ENCODE results near the gene GPRC5A. TPM values are rescaled to one million over a fixed set of nuclear protein-coding genes. Genes with fewer than 3 reads are reported as not detected.

The GPRC5A gene
- total RNA-seq, 1 donor from 2014 or later = not detected

DNA sequence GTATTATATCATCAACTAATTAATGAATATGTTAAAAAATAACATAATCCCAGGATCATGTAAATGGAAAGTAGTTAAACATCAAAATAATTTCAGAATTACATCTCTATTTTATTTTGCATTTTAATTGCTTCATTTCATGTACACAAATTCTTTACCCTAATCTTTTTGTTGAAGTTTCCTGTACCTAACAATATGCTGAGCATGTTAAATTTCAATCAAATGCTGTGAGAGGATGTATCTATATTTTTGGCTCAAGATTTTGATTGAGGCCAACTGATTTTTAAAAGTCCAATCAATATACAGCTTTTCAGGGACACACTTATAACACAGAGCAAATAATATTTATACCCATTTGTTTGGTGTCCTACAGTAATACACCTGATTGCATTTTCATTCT lies 54.2 kb downstream of the GPRC5A start:
- intact Hi-C loops (cut with micrococcal nuclease) = no loop called here
- Mint-ChIP-seq H3K9me3 (no peaks in the 10 kb centered on the region), H3K27me3 (peaks cover 11% of the 10 kb centered on the region), H3K36me3 (ENCODE audit: low read depth) (no peaks in the 10 kb centered on the region), H3K27ac (no peak overlapping the region), H3K4me1 (no peaks in the 10 kb centered on the region), H3K4me3 (no peak overlapping the region)
- ChIA-PET POLR2A (no interaction called here), CTCF (no interaction called here)
- DNase-seq (no peak), ATAC-seq (ENCODE audit: low read depth) (no peak)
- TF ChIP-seq CTCF (IDR thresholded peaks at IDR 0.05) = no peak

GRCh38 chr12:12946686-12947355 lies 55.5 kb downstream of the GPRC5A start:
- DNase-seq (no peak), ATAC-seq (ENCODE audit: low read depth) (no peak)
- Mint-ChIP-seq H3K27me3 (peaks cover 11% of the 10 kb centered on the region), H3K36me3 (ENCODE audit: low read depth) (no peaks in the 10 kb centered on the region), H3K4me1 (no peaks in the 10 kb centered on the region), H3K27ac (no peak overlapping the region), H3K9me3 (no peaks in the 10 kb centered on the region), H3K4me3 (no peak overlapping the region)
- intact Hi-C loops (cut with micrococcal nuclease) = no loop called here
- POLR2A ChIA-PET = interaction anchor here (0.7 kb wide), 1 partner anchor 255 kb away, joined by 4 read pairs; no protein-coding TSS in a partner anchor
- CTCF ChIA-PET = no interaction called here
- no peak for TF ChIP-seq CTCF (IDR thresholded peaks at IDR 0.05)

- intact Hi-C loops (cut with micrococcal nuclease) = no loop called here
- Mint-ChIP-seq H3K27ac (no peak overlapping the region), H3K27me3 (peaks cover 15% of the 10 kb centered on the region), H3K36me3 (ENCODE audit: low read depth) (no peaks in the 10 kb centered on the region), H3K4me1 (no peaks in the 10 kb centered on the region), H3K9me3 (no peaks in the 10 kb centered on the region), H3K4me3 (no peak overlapping the region)
- ATAC-seq (ENCODE audit: low read depth) (no peak), DNase-seq (no peak)
- ChIA-PET CTCF (interaction anchor here (0.7 kb wide), 1 partner anchor 31 kb away, joined by 3 read pairs; no protein-coding TSS in a partner anchor), POLR2A (no interaction called here)
- no peak for TF ChIP-seq CTCF (IDR thresholded peaks at IDR 0.05)
Observed at GRCh38 chr12:12947902-12948301, 56.5 kb downstream of the GPRC5A start.

GRCh38 chr12:12951504-12951903 lies 60.1 kb downstream of the GPRC5A start:
- ATAC-seq (ENCODE audit: low read depth) = no peak
- Mint-ChIP-seq H3K27ac (no peak overlapping the region), H3K36me3 (ENCODE audit: low read depth) (no peaks in the 10 kb centered on the region), H3K4me1 (no peaks in the 10 kb centered on the region), H3K4me3 (no peak overlapping the region), H3K9me3 (no peaks in the 10 kb centered on the region), H3K27me3 (peaks cover 18% of the 10 kb centered on the region)
- intact Hi-C loops (cut with micrococcal nuclease) = no loop called here
- ChIA-PET POLR2A (no interaction called here), CTCF (no interaction called here)
- DNase-seq = no peak
- TF ChIP-seq CTCF (IDR thresholded peaks at IDR 0.05) = no peak

DNA sequence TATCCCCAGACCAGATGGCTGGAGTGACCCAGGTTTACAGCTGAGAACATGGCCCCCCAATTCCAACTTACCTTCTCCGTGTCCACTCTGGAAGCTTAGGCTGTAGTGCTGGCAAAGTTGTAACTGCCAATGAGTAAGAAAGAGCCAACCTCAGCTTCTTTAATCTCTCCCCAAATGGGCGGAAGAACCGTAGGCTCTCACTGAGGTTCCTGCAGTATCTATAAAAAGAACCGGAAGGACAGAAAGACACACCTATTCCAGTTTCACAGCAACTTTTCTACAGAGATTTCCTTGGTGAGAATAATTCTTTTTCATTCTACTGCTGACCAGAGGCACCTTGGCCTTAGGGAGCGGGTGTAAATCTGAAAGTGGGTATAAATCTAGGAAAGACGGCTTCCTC lies 60.7 kb downstream of the GPRC5A start, which contains the start of gene GPRC5D:
GPRC5D (minus strand) TSS at position 135 of the 400 bp plus-strand sequence. CDS start 1,786 bp downstream, outside the sequence.
- Mint-ChIP-seq H3K4me1 (no peaks in the 10 kb centered on the region), H3K9me3 (no peaks in the 10 kb centered on the region), H3K27ac (no peak within 1 kb of the TSS), H3K36me3 (ENCODE audit: low read depth) (no peaks in the 10 kb centered on the region), H3K27me3 (peaks cover 20% of the 10 kb centered on the region), H3K4me3 (no peak within 1 kb of the TSS)
- ChIA-PET POLR2A (no interaction called here), CTCF (no interaction called here)
- ATAC-seq (ENCODE audit: low read depth) = no peak
- no peak for TF ChIP-seq CTCF (IDR thresholded peaks at IDR 0.05)
- DNase-seq = no peak
- intact Hi-C loops (cut with micrococcal nuclease) = no loop called here

Data from activated B cell treated with CpG ODN at 0.5 μM for 24 hours (primary cell).